Kidney tubule cell (primary cell): ENCODE results near the gene PFN2.
"Not testable (repeated sequence)": the region's sequence is repeated elsewhere in the genome, so short reads cannot be mapped to it uniquely, and the experiment has no call there.

ENCODE experiments used
- DNase-seq: peaks from one replicate; pipeline ENCODE4 v3.0.0-alpha.2; 2018; ENCODE audit warnings: low spot score

PFN2 gene, protein sequence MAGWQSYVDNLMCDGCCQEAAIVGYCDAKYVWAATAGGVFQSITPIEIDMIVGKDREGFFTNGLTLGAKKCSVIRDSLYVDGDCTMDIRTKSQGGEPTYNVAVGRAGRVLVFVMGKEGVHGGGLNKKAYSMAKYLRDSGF

DNA sequence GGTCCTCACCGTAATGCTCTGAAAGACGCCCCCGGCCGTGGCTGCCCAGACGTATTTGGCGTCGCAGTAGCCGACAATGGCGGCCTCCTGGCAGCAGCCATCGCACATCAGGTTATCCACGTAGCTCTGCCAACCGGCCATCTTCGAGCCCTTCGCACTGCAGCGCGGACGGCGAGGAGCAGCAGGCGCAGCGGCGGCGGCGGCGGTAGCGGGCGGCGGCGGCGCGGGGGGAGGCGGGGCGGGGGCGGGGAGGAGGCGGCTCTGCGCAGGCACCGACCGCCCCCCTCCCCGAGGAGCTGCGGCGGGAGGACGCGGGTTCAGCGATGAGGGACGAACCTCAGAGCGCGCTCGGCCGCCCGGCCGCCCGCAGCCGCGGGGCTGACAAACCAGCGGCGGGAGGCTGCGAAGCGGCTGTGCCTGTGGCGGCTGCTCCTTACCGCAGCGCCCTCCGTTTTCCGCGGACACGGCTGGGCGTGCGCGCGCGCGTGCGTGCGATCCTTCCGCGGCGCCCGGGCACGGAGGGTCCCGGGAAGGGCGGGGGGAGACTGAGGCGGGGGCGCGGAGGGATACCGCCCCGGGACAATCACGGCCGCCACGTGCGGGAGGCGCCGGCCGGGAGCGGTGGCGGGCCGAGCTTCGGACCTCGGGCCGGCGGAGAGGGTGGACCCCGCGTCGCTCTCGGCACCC lies at the start of gene PFN2:
Gene PFN2 (minus strand): TSS at position 180 of the 687 bp plus-strand sequence. CDS start 39 bp downstream, at position 141.
- DNase-seq = peak; percentile 84

DNA sequence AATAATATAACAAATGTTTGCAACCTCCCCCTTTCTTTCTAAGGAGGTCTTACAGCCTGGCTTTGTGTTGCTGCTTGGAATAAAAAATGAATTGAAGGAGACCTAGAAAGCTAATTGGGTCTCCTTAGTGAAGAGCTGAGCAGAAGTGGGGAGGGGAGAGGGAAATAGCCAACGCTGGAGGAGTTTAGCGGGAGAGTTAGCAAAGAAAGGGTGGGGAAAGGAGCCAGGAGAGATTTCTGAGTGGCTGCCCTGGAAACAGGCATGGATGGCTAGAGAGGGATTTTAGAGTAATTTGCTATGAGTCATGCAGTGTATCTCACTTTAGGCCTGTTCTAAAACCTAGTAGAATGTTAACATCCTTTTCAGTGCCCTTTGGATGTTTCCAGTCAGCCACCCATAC lies 45.2 kb upstream of the PFN2 start:
- DNase-seq = peak; percentile 33

DNA sequence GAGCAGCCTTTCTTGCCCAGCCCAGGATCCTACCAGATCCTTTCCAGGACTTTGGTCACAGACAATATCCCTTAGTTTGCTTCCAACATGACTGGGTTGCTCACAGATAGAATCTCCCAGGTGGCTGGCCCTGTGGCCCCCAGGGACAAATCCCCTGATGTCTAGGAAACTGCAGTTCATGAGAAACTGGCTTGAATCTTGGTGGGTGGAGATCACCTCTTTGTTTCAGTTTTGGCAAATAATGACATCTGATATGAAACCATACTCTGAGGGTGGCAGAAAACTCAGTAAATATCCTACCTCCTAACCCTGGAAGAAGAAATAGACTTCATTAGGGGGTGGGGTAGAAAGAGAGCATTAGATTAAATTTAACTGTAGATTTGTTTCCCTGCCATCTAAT lies 44.1 kb upstream of the PFN2 start:
- no peak for DNase-seq

DNA sequence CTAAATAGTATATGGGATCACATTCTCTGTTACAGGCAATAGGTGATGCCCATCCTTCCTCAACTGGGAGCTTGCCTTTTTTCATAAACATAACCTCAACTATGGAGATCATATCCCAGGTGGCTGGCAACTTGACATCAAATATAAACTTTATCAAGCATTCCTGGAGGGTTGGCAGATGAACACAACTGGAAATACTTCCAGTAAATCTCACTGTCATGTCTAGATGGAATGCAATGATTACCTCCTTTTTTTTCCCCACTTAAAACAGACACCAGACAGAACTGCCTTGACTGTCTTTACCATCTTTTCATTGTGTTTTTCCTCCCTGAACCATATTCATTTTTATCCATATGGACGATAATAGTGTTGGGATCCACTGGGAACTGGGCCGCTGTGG lies 43.1 kb upstream of the PFN2 start:
- no peak for DNase-seq

DNA sequence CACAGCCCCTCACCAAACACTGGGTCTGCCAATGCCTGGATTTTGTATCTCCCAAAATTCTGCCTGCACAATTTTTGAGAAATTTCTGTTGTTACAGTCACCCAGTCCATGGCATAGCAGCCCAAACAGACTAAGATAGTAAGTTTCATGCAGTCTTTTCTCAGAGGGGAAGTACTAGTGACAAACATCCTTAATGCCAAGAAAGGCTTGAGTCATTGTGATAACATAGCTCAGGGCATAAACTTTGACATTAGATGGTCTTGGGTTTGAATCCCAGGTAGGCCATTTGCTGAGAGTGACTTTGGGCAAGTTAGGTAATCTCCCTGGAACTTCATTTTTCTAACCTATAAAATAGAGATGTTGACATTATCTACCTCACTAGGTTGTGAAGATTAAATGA lies 36.1 kb upstream of the PFN2 start:
- no peak for DNase-seq

DNA sequence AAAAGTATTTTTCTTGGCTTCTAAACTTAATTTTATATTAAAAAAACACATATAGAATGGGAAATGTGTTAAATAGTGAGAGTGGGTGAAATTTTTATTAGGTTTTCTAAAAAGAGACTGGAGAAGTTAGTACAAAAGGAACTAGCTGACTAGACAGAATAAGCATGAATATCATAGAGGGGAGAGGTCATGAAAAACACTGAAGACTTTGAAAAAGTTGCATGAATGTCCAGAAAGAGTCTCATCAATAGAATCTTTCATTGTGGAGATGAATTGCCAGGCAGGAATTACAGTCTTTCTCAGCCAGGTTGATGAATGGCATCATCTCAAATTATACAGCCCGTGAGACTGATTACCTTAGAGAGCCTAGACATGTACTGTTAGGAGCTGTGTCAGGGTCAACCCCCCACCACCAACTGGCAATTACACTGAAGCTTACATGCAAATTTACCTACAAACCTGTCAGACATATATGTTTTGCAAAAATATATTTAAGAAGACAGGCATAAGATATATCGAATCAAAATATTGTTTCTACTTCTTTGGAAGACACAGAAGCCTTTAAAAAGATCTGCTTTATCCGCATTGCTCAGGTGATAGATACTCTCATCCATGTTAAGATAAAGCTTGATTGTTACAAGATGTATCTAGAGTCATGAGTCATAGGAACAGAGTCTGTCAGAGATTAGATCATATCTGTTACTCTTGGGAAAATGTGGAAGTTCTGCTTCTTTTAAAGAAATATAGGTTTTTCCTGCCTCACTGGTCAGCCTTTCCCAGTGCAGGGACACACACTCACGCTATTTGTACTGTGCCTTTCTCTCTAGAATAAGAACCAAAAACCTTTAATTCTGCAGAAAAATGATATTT lies 34.8 kb upstream of the PFN2 start:
- peak; percentile 41 for DNase-seq

DNA sequence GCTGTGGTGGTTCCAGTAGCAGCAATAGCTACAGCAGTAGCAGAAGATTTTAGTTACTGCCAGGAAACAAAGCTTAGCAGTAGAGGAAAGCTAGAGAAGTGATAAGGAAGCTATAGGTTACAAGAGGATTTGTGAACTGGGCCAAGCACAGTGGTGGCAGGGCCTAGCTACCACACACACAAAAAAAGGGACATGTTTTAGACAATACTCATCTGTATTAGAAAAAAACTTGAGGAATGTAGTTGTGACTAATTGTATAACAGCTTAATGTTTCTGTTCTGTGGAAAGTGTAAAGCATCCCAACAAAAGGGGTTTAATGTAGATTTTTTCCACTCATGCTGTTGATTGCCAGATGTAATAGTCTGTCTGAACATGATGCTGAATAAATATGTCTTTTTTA lies 29.9 kb upstream of the PFN2 start:
- peak; percentile 10 for DNase-seq

DNA sequence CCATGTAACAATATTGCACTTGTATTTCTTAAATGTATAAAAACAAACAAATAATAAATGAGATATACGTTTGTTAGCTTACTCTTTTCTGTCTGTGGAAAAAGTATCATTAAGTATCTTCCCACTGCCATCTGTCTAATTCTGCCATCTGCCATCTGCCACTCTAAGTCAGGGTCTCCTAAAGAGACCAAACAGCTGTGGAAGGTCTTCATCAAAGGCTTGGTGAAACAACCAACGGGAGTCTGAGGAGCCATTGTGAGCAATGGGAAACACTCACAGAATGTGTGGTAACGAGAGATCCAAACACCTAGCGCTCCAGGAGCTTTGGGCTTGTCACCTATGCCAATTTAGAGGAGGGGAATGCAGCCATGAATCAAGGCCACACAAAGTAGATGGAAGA lies 28.7 kb upstream of the PFN2 start:
- no peak for DNase-seq

DNA sequence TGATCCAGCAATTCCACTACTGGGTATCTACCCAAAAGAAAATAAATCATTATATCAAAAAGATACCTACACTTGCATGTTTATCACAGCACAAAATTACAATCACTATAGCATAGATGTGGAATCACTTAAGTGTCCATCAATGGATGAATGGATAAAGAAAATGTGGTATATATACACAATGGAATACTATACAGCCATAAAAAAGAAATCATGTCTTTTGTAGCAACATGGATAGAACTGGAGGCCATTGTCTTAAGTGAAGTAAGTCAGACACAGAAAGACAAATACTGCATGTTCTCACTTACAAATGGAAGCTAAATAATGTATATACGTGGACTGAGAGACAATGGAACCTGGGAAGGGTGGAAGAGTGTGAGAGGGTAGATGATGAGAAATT lies 28.3 kb upstream of the PFN2 start:
- no peak for DNase-seq

DNA sequence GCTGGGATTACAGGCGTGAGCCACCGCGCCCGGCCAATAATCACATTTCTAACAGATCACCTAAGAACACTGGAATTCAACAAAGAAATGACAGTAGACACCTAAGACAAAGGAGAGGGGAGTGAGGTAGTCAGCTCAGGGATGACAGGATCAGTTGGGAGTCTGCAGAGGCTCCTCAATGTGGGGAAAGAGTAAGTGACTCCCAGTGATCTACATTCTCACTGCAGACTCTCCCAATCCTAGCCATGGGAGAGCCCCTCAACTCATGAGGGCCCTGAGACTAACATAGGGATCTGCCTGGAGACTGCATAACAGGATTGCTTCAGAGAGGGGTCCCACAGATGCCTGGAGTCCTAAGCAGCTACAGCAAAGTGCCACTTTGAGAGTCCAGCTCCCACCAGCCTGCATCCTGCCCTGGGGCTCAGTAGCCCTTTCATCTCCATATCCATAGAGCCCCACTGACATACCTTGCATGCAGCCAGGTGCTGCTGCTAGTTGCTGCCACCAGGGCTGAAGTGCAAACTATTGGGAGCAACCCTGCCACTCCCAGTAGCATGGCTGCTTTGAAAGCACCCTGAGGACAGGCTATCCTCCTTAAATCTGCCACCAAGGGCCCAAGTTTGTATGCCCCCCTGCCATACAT lies 21.8 kb upstream of the PFN2 start:
- no peak for DNase-seq

DNA sequence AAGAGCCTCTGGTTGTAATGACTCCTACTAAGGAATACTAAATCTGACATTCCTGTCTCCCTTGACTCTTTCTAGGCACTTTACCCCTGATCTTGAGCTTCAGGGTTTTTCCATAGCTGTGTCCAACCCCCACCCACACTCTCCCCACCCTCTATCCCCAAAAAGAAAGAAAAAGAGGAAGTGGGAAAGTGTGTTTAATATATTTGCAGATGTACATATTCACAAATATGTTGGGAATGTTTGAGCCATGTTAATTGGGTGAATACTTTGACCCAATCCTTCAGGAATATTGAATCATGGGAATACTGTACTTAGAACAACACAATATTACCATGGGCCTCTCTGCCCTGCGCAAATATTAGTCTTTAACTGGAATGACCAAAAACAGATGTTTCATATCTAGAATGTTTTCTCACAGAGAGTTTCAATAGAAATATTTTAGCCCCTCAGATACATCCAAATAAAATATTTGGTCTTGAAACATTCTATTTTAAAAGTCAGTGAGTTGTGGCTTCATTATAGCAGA lies 19.8 kb upstream of the PFN2 start:
- no peak for DNase-seq

DNA sequence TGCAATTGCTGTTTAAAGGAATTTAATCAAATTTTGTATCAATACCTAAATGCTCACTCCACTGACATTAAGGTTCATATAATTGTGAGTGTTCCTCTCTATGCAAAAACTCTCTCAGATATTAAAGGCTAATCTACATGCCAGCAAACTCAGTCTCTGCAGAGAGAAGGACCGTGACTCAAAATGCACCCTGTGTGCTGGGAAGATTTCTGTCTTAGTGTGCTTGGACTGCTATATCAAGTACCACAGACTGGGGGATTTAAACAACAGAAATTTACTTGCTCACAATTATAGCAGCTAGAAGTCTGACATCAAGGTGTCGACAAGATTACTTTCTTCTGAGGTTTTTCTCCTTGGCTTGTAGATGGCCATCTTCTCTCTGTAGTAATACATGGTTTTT lies 18.6 kb upstream of the PFN2 start:
- no peak for DNase-seq

DNA sequence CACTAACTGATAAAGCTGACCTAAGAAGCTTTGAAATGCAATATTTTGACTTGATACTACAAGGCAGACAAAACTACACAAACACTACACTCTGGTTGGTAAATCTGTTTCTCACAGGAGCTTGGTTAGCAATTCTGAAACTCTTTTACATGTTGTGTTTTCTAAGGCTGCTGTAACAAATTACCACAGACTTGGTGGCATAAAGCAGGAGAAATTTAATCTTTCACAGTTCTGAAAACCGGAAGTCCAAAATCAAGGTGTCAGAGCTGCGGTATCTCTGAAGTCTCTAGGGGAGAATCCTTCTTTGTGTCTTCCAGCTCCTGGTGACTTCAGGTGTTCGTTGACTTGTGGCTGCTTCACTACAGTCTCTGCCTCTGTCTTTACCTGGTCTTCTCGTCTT lies 12.9 kb upstream of the PFN2 start:
- no peak for DNase-seq

DNA sequence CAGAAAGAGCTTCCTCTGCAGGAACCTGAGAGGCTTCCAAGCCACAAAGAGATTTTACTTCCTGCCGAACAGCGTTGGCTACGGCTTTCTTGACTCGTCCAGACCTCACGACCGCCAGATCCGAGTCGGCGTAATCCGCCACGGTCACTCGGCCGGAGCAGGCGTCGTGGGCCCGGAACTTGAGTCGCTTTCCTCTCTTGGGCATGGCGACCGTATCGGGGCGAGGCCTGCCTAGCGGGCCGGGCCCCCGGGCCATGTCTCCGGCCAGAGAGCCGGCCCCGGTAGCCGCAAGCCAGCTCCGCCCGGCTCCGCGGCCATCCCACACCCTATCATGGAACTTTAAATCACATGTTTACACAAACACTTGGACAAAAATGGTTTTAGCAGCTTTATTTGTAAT lies 12.4 kb upstream of the PFN2 start:
- DNase-seq = not testable (repeated sequence)

DNA sequence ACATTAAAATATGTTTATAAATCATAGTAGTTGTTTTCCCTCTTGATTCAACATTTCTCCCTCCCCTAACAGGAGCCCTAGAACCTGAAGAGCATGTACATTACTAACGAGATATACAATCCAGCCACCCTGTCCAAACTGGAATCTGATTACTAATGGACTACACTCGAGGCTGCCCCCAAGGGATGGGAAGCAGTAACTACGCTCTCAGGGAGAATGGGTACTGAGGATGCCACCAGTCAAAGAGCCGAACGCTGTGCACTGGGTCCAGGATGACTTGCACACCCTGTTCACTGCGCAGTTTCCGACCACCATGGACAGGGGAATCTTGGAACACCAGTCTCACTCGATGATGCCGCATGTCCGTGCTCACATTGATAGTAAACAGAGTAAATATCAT lies 11.3 kb upstream of the PFN2 start:
- DNase-seq = not testable (repeated sequence)

DNA sequence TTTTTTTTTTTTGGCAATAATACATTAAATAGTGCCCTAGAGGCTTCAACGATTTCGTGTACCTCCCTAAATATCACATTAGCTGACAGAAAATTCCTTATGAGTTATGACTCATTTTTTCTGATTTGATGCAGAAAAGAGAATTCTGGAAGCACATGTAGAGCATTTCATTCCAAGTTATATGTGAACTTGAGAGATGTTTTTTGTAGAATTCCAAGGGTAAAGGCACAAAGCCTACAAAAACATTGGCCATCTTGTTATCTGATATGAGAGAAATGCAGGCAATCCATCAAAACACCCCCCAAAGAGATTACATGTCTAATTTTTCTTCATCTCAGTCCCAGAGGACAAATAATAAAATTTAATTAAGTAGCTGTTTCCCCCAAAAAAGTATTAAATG lies 6.7 kb upstream of the PFN2 start:
- DNase-seq = no peak

DNA sequence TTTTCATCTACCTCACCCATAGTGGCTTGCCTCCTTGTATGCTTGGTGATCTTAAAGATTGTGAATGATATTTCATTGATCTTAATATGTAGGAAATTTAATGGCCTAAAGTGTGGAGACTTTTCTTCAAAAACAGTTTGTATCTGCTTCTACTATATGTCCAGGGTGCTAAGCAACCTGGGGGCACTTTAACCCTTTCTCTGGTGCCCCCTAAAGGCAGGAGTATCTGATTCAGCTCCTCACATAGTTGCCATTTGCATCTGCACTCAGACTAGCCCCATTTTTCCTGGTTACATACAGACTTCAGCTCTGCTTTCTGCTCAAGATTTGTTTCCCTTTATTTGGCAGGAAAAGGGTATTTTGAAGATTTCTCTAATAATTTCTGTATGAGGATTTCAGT lies 5.2 kb upstream of the PFN2 start:
- no peak for DNase-seq

DNA sequence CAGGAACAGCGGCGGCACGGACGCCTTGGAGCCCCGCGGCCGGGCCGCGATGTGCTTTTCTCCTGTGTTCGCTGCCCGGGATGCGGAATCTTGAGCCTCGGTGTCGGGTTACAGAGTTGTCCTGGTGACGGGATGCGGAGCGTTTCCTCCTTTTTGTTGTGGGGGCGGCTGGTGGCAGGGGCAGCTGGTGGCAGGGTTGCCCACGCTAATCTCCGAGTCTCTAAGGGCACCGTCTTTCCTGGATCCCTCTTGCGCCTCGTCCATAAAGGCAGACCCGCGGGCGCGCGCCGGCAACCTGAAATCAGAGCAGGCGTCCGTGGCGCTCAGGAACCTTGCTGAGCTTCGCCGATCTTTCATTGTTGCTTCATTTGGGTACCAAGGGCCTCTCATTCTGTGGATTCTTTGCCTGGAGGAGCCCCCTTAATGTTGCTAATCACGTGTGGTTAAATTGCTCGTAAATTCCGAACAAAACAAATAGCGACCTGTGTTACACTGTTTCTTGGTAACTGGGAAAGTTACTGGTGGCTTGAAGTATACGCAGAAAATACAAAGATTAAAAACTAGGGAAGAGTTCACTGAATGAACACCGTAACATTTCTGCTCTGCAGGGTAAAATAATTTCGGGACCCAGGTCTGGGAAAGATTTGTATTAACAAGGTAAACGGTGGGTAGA lies 844 bp upstream of the PFN2 start:
- DNase-seq = peak; percentile 74

DNA sequence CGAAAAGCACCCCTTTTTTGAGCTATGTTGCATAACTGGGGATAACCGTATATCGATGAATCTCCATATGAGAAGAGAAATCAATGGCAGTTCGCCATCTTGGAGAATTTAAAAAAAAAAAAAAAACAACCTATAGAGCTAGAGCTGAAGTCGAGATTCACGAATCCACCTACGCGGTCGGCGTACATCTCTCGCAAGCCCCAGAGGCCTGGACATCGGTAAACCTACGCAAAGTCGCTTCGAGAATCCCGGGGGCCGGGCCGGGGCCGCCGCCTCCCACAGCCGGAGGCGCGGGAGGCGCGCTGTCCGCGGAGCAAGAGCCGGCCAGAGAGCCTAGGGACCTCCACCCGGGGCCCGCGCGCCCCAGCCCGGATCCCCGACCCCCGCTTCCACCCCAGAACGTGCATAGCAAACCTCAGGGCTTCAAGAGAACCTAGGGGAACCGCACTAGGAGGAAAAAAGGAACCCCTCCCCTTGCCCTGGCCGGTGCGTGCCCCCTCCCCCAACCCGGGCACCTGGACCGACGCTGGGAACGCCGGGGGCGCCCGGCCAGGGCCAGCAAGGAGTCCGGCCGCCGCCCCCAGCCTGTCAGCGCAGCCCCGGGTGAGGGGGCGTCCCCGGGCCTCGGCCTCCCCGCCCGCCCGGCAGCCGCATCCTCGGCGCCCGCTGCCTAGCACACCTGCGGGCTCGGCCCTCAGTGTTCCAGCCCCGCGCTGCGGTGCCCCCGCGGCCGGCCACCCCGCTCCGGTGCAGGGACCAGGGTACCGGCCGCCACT lies 567 bp downstream of the PFN2 start:
- peak; percentile 84 for DNase-seq

DNA sequence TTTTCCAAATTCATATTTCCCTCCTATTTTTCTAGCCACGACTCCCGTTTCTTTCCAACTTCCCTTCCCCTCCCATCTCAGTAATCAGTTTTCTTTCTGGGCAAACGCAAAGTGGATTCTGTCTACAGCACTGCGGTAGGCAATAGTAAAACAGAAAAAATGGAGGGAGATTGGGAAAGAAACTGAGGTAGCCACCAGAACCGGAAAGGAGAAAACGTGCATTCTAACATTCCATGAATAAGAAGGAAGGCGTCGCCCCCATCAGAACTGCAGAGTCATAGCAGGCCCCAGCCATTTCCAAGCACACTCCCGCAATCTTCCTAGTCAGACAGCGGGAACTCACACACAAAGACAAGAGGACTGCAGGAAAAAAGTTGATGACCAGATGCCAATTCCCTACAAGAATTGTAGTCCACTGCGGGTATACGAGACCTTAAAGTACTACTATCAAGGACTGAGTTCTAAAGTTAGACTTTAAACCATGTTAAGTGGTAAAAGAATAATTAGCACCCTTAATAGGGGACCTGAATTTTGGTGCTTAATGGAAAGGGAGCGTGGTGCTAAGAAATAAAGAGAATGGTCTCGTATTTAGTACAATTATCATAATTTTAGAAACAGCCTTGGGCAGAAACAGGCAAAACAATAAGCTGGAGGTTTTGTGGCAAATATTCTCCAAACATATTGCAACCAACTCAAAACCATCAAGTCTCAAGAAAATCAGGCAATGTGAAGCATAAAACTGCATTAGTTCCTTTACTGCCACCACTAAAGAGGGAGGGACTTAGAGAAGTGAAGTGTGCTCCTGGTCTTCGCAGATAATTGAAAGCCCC lies 1.4 kb downstream of the PFN2 start:
- DNase-seq = peak; percentile 87
